ENCODE measurements around the gene NYNRIN. TPM values are rescaled to one million over a fixed set of nuclear protein-coding genes. Genes with fewer than 3 reads are reported as not detected.

The NYNRIN gene
- total and polyA plus RNA-seq, 2 donors (not counting 3 experiments of a cell fraction or from before 2014, with no cell fraction given): 37.2 to 42.8 TPM

DNA sequence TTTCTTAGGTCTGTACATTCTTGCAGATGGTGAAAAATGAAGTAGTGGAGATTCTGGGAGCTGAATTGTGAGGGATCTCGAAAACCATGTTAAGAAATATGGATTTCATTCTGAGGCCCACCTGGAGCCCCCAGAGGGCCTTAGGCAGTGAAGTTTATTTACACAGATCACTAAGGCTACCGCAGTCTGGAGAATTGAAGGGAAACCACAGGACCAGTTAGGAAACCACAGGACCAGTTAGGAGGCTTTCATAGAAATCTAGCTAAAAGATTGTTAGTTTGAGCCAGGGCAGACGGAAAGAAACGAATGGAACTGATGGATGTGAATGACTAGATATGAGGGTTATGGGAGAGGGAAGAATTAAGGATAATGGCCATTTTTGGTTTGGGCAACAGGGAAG, 23.5 kb downstream of the NYNRIN start:
- Histone ChIP-seq H3K27ac (ENCODE audit: insufficient read depth, low read depth, low read length) (no peak overlapping the region), H3K4me1 (ENCODE audit: control insufficient read depth, extremely low read depth, insufficient read depth, low read length) (peaks cover 56% of the 10 kb centered on the region), H3K79me2 (ENCODE audit: control insufficient read depth, insufficient read depth, low read length) (no peaks in the 10 kb centered on the region), H3K4me2 (ENCODE audit: insufficient read depth, low read length) (no peak overlapping the region), H3K36me3 (ENCODE audit: control insufficient read depth in 2 of 2, extremely low read depth in 1 of 2, insufficient read depth in 2 of 2, low read length in 2 of 2) (no peaks in the 10 kb centered on the region), H2AFZ (ENCODE audit: low read depth, low read length) (no peak overlapping the region), H3K9me1 (replicated peaks; ENCODE audit: control insufficient read depth, extremely low read depth, insufficient read depth, low read length) (no peaks in the 10 kb centered on the region), H3K9ac (replicated peaks; ENCODE audit: extremely low read depth, insufficient read depth, low read length) (no peak overlapping the region), H3K27me3 (ENCODE audit: control insufficient read depth in 2 of 2, insufficient read depth in 2 of 2, low read length in 2 of 2) (no peaks in the 10 kb centered on the region), H3K4me3 (replicated peaks in 1 of 3; ENCODE audit: insufficient read depth in 1 of 3, low read depth in 1 of 3, low read length in 3 of 3) (no peak overlapping the region), H4K20me1 (replicated peaks; ENCODE audit: control insufficient read depth, extremely low read depth, insufficient read depth, low read length) (no peaks in the 10 kb centered on the region), H3K9me3 (replicated peaks; ENCODE audit: control insufficient read depth, insufficient read depth, low read length) (no peaks in the 10 kb centered on the region)
- DNase-seq (ENCODE audit: low read depth, low spot score) (no peak), FAIRE-seq (no peak)
- no TSS peak for BruUV-seq (replicated peaks)
- intact Hi-C loops (cut with micrococcal nuclease): no loop called here
- POLR2A ChIA-PET: no interaction called here
- no peak for TF ChIP-seq POLR2AphosphoS5 (IDR thresholded peaks at IDR 0.05; ENCODE audit: insufficient read depth, low read depth, low read length)
- no peak for TF ChIP-seq POLR2A (IDR thresholded peaks at IDR 0.05; ENCODE audit: low read depth, low read length)
- TF ChIP-seq EZH2 (IDR thresholded peaks at IDR 0.05; ENCODE audit: borderline replicate concordance, low read depth, low read length, severe bottlenecking): no peak
- TF ChIP-seq, protein P1, sequence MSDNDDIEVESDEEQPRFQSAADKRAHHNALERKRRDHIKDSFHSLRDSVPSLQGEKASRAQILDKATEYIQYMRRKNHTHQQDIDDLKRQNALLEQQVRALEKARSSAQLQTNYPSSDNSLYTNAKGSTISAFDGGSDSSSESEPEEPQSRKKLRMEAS (IDR thresholded peaks at IDR 0.05; ENCODE audit: insufficient read depth, insufficient read length): no peak
- no peak for TF ChIP-seq GATA2 (IDR thresholded peaks at IDR 0.05; ENCODE audit: insufficient read depth, insufficient read length, low read depth, low read length)
- no peak for TF ChIP-seq MYC (IDR thresholded peaks at IDR 0.05; ENCODE audit: low read depth, low read length)
- no peak for TF ChIP-seq JUN (IDR thresholded peaks at IDR 0.05; ENCODE audit: borderline replicate concordance, insufficient read depth, insufficient read length, low read depth)
- CTCF ChIA-PET: interaction anchor here (1.4 kb wide), 1 partner anchor 56 kb away, joined by 8 read pairs; no protein-coding TSS in a partner anchor
- dilution Hi-C loops (cut with MboI; ENCODE audit: extremely low pct_ligation_motif_present, low sequenced_read_pairs): no loop called here

Data from endothelial cell of umbilical vein (primary cell).